Lung (tissue), 12 donors: ENCODE results near the gene AQP1. TPM values are rescaled to one million over a fixed set of nuclear protein-coding genes. Genes with fewer than 3 reads are reported as not detected.

ENCODE experiments used
- ATAC-seq: fragments of 200-7000 bp; cut with Tn5 transposase; one replicate; pipeline ENCODE4 v1.9.1; 2020; ENCODE audit warnings: moderate number of reproducible peaks; ENCODE audit not compliant: insufficient read depth, low FRiP score
- DNase-seq, 3 donors: peaks; one replicate each; pipeline ENCODE4 v3.0.0-alpha.2; 2013 to 2017
- H3K27ac ChIP-seq, 2 donors: one replicate each; pipeline ENCODE4 v1.5.1; 2013; ENCODE audit warnings: mild to moderate bottlenecking in 2 of 2, moderate library complexity in 2 of 2, control low read depth in 1 of 2, inconsistent platforms in 1 of 2, low read depth in 1 of 2, low read length in 1 of 2
- H3K27me3 ChIP-seq, 3 donors: one replicate each; pipeline ENCODE4 v1.5.1; 2013; ENCODE audit warnings: low read length in 2 of 3; ENCODE audit not compliant: control insufficient read depth in 3 of 3, insufficient read depth in 3 of 3
- H3K36me3 ChIP-seq, 4 donors: one replicate each; pipeline ENCODE4 v1.5.1; 2013; ENCODE audit warnings: low read length in 4 of 4, mild to moderate bottlenecking in 1 of 4, moderate library complexity in 1 of 4; ENCODE audit not compliant: control insufficient read depth in 4 of 4, insufficient read depth in 4 of 4
- H3K4me1 ChIP-seq, 5 donors: one replicate each; pipeline ENCODE4 v1.5.1; 2013; ENCODE audit warnings: low read length in 5 of 5, mild to moderate bottlenecking in 2 of 5, moderate library complexity in 1 of 5; ENCODE audit not compliant: control insufficient read depth in 5 of 5, insufficient read depth in 5 of 5
- H3K4me3 ChIP-seq: one replicate; pipeline ENCODE4 v1.5.1; 2013; ENCODE audit warnings: mild to moderate bottlenecking, control low read depth, moderate library complexity
- H3K9ac ChIP-seq, 2 donors: one replicate each; pipeline ENCODE4 v1.5.1; 2013; ENCODE audit warnings: low read length in 2 of 2, control low read depth in 1 of 2; ENCODE audit not compliant: insufficient read depth in 1 of 2
- H3K9me3 ChIP-seq, 4 donors: one replicate each; pipeline ENCODE4 v1.5.1; 2013; ENCODE audit warnings: low read length in 3 of 4, mild to moderate bottlenecking in 1 of 4, moderate library complexity in 1 of 4; ENCODE audit not compliant: control insufficient read depth in 4 of 4, insufficient read depth in 3 of 4
- WGBS, 2 donors: extraction: QIAGEN DNeasy Blood & Tissue Kit; methylation state at CpG; one replicate each; pipeline ENCODE4 v1.1.7; 2013; 5-methylcytosine and 5-hydroxymethylcytosine counted together
- polyA plus RNA-seq, 2 donors: library from polyadenylated mRNA; stranded (reverse); fragments of 200-250 nt; gene quantifications; one replicate each; pipeline ENCODE4 v1.2.1, GENCODE V29; 2013
- total RNA-seq, 2 donors: library from RNA; depleted of rRNA in 1 of 2; stranded (reverse); fragments of >200 nt in 1 of 2; gene quantifications; one replicate each; pipeline ENCODE4 v1.2.1, GENCODE V29; 2014 to 2021
- TF ChIP-seq, protein P1 (sequence below): IDR thresholded peaks from 2 replicates; pipeline ENCODE4 v1.5.1; 2012; ENCODE audit warnings: mild to moderate bottlenecking; ENCODE audit errors: control extremely low read depth, extremely low read depth
- donor health status: control.
- donor health status: control.
- donor health status: Bipolar disorder and iron deficiency.
- donor health status: healthy.
- donor health status: DM: yes; HTN: yes; CAD: no.

AQP1 gene
- total and polyA plus RNA-seq, 4 donors = 267 to 655 (median 428) TPM

DNA sequence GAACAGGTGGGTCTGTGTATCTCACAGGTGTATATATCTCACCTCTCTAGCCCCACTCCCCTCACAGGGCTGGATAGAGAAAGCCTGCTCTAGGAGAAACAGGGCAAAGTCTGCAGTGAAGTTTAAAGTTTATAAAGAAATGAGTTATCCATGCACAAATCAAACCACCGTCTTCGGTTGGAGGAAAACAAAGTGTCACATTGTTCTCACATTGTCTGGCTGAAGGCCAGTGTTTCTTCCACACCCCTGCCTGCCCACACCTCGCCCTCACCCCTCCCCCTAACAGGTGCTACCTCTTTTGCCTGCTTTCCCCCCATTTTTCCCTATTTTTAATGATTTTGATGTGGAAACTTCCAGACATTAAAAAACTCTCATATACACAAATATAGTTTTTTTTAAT is 25.8 kb downstream of the AQP1 start:
- 43 to 55% methylated on average over 3 of the region's 3 CpGs for WGBS, 2 donors
- Histone ChIP-seq H3K4me3 (no peak overlapping the region), H3K9ac (no peak overlapping the region), H3K9me3 (no peaks in the 10 kb centered on the region), H3K36me3 (no peaks in the 10 kb centered on the region), H3K27me3 (peaks cover 0 to 8% (median 3%) of the 10 kb centered on the region in 3 donors), H3K27ac (no peak overlapping the region), H3K4me1 (peaks cover 0 to 9% (median 3%) of the 10 kb centered on the region in 5 donors)
- DNase-seq (no peak), ATAC-seq (no peak)
- TF ChIP-seq, protein P1, sequence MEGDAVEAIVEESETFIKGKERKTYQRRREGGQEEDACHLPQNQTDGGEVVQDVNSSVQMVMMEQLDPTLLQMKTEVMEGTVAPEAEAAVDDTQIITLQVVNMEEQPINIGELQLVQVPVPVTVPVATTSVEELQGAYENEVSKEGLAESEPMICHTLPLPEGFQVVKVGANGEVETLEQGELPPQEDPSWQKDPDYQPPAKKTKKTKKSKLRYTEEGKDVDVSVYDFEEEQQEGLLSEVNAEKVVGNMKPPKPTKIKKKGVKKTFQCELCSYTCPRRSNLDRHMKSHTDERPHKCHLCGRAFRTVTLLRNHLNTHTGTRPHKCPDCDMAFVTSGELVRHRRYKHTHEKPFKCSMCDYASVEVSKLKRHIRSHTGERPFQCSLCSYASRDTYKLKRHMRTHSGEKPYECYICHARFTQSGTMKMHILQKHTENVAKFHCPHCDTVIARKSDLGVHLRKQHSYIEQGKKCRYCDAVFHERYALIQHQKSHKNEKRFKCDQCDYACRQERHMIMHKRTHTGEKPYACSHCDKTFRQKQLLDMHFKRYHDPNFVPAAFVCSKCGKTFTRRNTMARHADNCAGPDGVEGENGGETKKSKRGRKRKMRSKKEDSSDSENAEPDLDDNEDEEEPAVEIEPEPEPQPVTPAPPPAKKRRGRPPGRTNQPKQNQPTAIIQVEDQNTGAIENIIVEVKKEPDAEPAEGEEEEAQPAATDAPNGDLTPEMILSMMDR = no peak

DNA sequence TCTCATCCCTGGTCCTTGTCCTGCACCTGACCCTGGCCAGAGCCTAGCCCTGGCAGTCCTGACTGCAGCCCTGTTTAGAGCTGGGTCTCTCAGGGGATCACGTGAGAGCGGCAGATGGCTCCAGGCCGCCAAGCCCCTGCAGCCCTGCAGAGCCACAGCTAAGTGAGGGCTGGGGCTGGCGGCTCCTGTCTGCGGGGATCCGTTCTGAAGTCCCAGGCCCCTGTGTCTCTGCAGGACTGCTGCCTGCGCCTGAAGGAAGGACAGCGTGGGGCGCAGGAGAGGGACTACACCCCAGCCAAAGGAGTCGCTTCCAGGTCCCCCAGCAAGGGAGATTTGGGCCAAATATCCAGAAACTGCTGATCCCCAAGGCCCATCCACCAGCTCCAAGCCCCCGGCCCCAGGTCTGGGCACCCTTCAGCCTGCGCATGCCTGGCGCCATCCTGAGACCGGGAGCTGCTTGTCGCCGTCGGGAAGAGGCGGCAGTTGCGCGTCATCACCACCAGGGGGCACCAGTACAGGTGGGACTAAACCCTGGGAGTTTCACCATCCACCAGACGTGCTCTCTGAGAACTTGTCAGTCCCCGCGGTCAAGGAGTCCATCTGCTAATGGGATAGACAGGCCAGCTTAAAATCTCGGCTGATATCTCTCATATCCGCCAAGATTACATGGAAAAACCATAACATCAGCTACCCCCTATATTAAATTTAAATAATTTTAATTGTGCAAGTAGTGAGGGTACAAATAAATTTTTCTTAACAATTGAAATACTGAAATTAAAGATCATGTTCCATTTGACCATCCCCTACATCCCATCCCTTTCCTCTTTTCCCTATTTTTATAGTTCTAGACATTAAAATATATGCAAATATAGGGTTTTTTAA is 27.0 kb downstream of the AQP1 start:
- Histone ChIP-seq H3K27me3 (peaks cover 0 to 8% (median 3%) of the 10 kb centered on the region in 3 donors), H3K27ac (no peak overlapping the region), H3K9ac (no peak overlapping the region), H3K36me3 (no peaks in the 10 kb centered on the region), H3K9me3 (no peaks in the 10 kb centered on the region), H3K4me3 (no peak overlapping the region), H3K4me1 (peaks cover 0 to 5% (median 3%) of the 10 kb centered on the region in 5 donors)
- DNase-seq (peak; percentile 64 to 77 (median 74)), ATAC-seq (peak; percentile 68)
- 15 to 23% methylated on average over 25 of the region's 25 CpGs for WGBS, 2 donors
- TF ChIP-seq, protein P1 = peak; percentile 83

DNA sequence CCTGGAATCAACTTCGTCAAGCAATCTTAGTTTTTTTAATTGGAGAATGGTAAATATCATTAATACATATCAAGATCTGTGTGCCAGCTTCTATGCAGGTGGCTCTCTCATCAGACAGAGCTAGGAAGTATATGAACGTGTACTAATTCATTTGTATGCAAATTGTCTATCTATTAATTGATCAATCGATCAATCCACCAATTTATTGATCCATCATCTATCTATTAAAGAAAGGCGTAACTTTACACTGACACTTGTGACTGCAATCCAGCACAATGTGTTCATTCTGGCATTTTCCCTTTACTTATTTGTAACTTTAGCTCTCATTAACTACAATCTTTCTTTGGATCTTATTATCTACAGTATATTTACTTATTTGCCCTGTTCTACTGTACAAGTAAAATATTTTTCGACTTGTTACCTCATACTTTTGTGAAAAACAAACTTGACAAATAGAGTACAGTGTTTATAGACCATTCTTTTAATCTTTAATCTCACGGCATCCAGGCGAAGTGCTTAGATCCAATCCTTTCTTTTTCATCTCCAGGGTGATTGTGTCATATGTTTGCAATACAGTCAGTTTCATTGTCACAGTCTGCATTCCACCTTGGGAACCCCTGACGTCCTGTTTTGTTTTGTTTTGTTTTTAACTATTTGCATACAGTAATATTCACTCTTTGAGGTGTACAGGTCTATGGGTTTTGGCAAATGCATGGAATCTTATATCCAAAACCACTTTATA is 30.1 kb downstream of the AQP1 start:
- H3K4me3 ChIP-seq = no peak overlapping the region
- 52 to 68% methylated on average over 8 of the region's 8 CpGs for WGBS, 2 donors
- TF ChIP-seq, protein P1 = no peak
- peaks cover 0 to 5% (median 0%) of the 10 kb centered on the region in 5 donors for H3K4me1 ChIP-seq
- H3K36me3 ChIP-seq = no peaks in the 10 kb centered on the region
- DNase-seq = no peak
- H3K27ac ChIP-seq = no peak overlapping the region
- peaks cover 0 to 8% (median 3%) of the 10 kb centered on the region in 3 donors for H3K27me3 ChIP-seq
- H3K9ac ChIP-seq = no peak overlapping the region
- ATAC-seq = no peak
- H3K9me3 ChIP-seq = no peaks in the 10 kb centered on the region
